ENCODE data around the gene MUC3A.
"Not testable (repeated sequence)": the region's sequence is repeated elsewhere in the genome, so short reads cannot be mapped to it uniquely, and the experiment has no call there.

The MUC3A gene

DNA sequence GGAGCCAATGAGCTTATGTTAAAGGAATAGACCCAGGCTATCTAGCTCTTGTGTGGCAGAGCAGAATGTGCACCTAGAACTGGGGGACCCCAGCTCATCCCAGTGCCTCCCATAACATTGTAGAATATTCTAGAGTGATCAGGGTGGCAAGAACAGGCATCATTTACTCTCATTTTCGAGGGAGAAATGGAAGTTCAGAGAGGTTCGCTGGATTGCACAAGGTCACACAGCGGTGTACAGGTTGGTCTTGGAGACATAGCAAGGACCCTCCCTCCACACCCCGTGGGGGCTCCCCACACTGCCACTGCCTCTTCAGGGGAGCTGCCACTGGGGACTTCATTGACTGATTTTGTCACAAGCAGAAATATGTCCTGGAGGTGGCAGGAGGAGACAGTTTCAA is 29.0 kb downstream of the MUC3A start:
- no peak overlapping the region for H3K23ac ChIP-seq (ENCODE audit: low read length)
- H2BK120ac ChIP-seq (ENCODE audit: insufficient read depth, low read length, poor library complexity), result no peak overlapping the region
- H3K4me3 ChIP-seq (ENCODE audit: low read depth, low read length), result no peak overlapping the region
- H3K27me3 ChIP-seq (ENCODE audit: insufficient read depth, low read length), result no peaks in the 10 kb centered on the region
- no peak overlapping the region for H3K18ac ChIP-seq (ENCODE audit: low read length)
- no peak overlapping the region for H3K14ac ChIP-seq (ENCODE audit: low read length)
- H3K79me2 ChIP-seq (ENCODE audit: control insufficient read depth, insufficient read depth, low read length, poor library complexity), result no peaks in the 10 kb centered on the region
- H3K27ac ChIP-seq (ENCODE audit: low read depth, low read length), result no peak overlapping the region
- H3K36me3 ChIP-seq (ENCODE audit: control insufficient read depth in 1 of 2, insufficient read depth in 2 of 2, low read length in 2 of 2), result no peaks in the 10 kb centered on the region
- H4K8ac ChIP-seq (ENCODE audit: low read depth, low read length), result no peak overlapping the region
- no peaks in the 10 kb centered on the region for H3K79me1 ChIP-seq (ENCODE audit: low read length)
- H4K91ac ChIP-seq (ENCODE audit: low read depth, low read length), result no peak overlapping the region
- no peak overlapping the region for H2AFZ ChIP-seq (ENCODE audit: insufficient read depth, low read length, poor library complexity)
- H3K4ac ChIP-seq (ENCODE audit: low read depth, low read length), result no peak overlapping the region
- no peak overlapping the region for H2BK12ac ChIP-seq (ENCODE audit: low read length)
- DNase-seq, result no peak
- H3K4me1 ChIP-seq (ENCODE audit: control insufficient read depth in 1 of 2, insufficient read depth in 2 of 2, low read length in 2 of 2), result no peaks in the 10 kb centered on the region
- no peak overlapping the region for H2AK5ac ChIP-seq (ENCODE audit: low read length)
- H3K4me2 ChIP-seq (ENCODE audit: low read length), result no peak overlapping the region
- no peak overlapping the region for H3K9ac ChIP-seq (ENCODE audit: low read length)
- no CpG with 5 or more reads among the region's 4 CpGs for WGBS (ENCODE audit: extremely low coverage, insufficient coverage, insufficient read length)
- H4K12ac ChIP-seq (ENCODE audit: low read depth, low read length), result no peak overlapping the region
- no peaks in the 10 kb centered on the region for H3K9me3 ChIP-seq (ENCODE audit: insufficient read depth, low read depth, low read length)
- H2BK5ac ChIP-seq (ENCODE audit: low read depth, low read length, poor library complexity), result no peak overlapping the region

DNA sequence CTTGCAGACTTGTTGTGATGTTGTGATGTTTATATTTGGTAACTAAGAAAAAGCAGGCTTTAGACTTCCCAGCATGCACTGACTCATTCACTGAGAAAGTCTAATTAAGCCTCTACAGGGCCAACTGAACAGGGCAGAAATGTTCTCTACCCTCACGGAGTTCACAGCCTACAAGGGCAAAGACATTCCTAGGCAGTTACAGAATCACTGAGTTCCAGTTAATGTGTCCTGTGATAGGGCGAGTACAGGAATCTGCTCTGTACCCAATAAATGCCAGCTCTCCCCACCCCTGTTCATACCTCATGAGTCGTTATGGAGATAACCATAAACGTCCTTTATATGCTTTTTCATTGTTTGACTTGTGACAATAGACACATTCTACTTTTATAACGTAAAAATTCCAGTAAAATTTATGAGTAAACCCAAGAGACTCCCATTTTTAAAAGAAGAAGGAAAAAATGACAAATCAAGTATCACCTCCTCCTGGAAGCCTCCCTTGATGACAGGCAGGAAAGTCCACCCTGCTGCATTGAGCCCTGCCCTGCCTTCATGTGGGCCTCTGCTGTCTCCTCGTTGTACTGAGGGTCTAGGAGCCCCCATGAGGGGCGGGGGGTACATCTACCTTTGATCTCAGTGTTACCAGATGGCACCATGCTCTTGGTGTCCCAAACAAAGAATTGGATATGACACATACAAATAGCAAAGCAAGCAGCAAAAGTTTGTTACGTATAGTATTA is 34.3 kb downstream of the MUC3A start:
- no peak overlapping the region for H3K27ac ChIP-seq (ENCODE audit: low read depth, low read length)
- H3K4me3 ChIP-seq (ENCODE audit: low read depth, low read length), result no peak overlapping the region
- H2BK12ac ChIP-seq (ENCODE audit: low read length), result no peak overlapping the region
- no peak overlapping the region for H3K23ac ChIP-seq (ENCODE audit: low read length)
- H3K9me3 ChIP-seq (ENCODE audit: insufficient read depth, low read depth, low read length), result no peaks in the 10 kb centered on the region
- no peaks in the 10 kb centered on the region for H3K27me3 ChIP-seq (ENCODE audit: insufficient read depth, low read length)
- H4K8ac ChIP-seq (ENCODE audit: low read depth, low read length), result no peak overlapping the region
- no peak overlapping the region for H3K4me2 ChIP-seq (ENCODE audit: low read length)
- no peak overlapping the region for H3K14ac ChIP-seq (ENCODE audit: low read length)
- no peaks in the 10 kb centered on the region for H3K4me1 ChIP-seq (ENCODE audit: control insufficient read depth in 1 of 2, insufficient read depth in 2 of 2, low read length in 2 of 2)
- DNase-seq, result peak; percentile 80 to 97
- no peak overlapping the region for H3K4ac ChIP-seq (ENCODE audit: low read depth, low read length)
- no peak overlapping the region for H2AK5ac ChIP-seq (ENCODE audit: low read length)
- no peaks in the 10 kb centered on the region for H3K36me3 ChIP-seq (ENCODE audit: control insufficient read depth in 1 of 2, insufficient read depth in 2 of 2, low read length in 2 of 2)
- H3K79me1 ChIP-seq (ENCODE audit: low read length), result no peaks in the 10 kb centered on the region
- H3K18ac ChIP-seq (ENCODE audit: low read length), result no peak overlapping the region
- WGBS (ENCODE audit: extremely low coverage, insufficient coverage, insufficient read length), result no CpG with 5 or more reads among the region's 8 CpGs
- no peak overlapping the region for H2BK5ac ChIP-seq (ENCODE audit: low read depth, low read length, poor library complexity)
- no peak overlapping the region for H2AFZ ChIP-seq (ENCODE audit: insufficient read depth, low read length, poor library complexity)
- H2BK120ac ChIP-seq (ENCODE audit: insufficient read depth, low read length, poor library complexity), result no peak overlapping the region
- H3K9ac ChIP-seq (ENCODE audit: low read length), result no peak overlapping the region
- no peak overlapping the region for H4K91ac ChIP-seq (ENCODE audit: low read depth, low read length)
- no peak overlapping the region for H4K12ac ChIP-seq (ENCODE audit: low read depth, low read length)
- no peaks in the 10 kb centered on the region for H3K79me2 ChIP-seq (ENCODE audit: control insufficient read depth, insufficient read depth, low read length, poor library complexity)

DNA sequence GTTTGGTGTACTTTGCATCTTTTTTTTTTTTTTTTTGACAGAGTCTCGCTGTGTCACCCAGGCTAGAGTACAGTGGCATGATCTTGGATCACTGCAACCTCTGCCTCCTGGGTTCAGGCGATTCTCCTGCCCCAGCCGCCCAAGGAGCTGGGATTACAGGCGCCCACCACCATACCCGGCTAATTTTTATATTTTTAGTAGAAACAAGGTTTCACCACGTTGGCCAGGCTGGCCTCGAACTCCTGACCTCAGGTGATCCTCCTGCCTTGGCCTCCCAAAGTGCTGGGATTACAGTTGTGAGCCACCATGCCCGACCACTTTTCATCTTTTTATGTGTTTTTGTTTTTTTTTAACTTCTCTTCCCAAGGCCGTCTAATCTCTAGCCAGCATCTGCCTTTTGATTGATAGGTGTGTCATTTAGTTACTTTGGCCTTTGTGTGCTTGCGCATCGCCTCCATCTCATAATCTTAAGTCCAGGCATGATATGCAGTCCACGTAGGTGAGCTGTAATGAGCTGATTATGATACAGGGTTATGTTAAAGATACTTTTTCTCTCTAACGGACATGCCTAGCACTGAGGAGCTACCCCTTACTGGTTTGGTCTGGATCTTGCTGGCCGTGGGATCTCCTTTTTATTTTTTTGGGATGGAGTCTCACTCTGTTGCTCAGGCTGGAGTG is 35.0 kb downstream of the MUC3A start:
- not testable (repeated sequence) for H3K79me2 ChIP-seq (ENCODE audit: control insufficient read depth, insufficient read depth, low read length, poor library complexity); H3K23ac ChIP-seq (ENCODE audit: low read length); H3K27me3 ChIP-seq (ENCODE audit: insufficient read depth, low read length); H3K9me3 ChIP-seq (ENCODE audit: insufficient read depth, low read depth, low read length); H2AFZ ChIP-seq (ENCODE audit: insufficient read depth, low read length, poor library complexity); H4K91ac ChIP-seq (ENCODE audit: low read depth, low read length); H2BK12ac ChIP-seq (ENCODE audit: low read length); H4K12ac ChIP-seq (ENCODE audit: low read depth, low read length); H3K4me2 ChIP-seq (ENCODE audit: low read length); H3K4me3 ChIP-seq (ENCODE audit: low read depth, low read length); H3K9ac ChIP-seq (ENCODE audit: low read length); H3K27ac ChIP-seq (ENCODE audit: low read depth, low read length); H2BK5ac ChIP-seq (ENCODE audit: low read depth, low read length, poor library complexity); H2AK5ac ChIP-seq (ENCODE audit: low read length); H3K14ac ChIP-seq (ENCODE audit: low read length); H3K4ac ChIP-seq (ENCODE audit: low read depth, low read length); H3K18ac ChIP-seq (ENCODE audit: low read length); H3K4me1 ChIP-seq (ENCODE audit: control insufficient read depth in 1 of 2, insufficient read depth in 2 of 2, low read length in 2 of 2); H2BK120ac ChIP-seq (ENCODE audit: insufficient read depth, low read length, poor library complexity); H4K8ac ChIP-seq (ENCODE audit: low read depth, low read length); H3K36me3 ChIP-seq (ENCODE audit: control insufficient read depth in 1 of 2, insufficient read depth in 2 of 2, low read length in 2 of 2); H3K79me1 ChIP-seq (ENCODE audit: low read length)
- DNase-seq, result peak; percentile 27 to 55
- WGBS (ENCODE audit: extremely low coverage, insufficient coverage, insufficient read length), result no CpG with 5 or more reads among the region's 14 CpGs

DNA sequence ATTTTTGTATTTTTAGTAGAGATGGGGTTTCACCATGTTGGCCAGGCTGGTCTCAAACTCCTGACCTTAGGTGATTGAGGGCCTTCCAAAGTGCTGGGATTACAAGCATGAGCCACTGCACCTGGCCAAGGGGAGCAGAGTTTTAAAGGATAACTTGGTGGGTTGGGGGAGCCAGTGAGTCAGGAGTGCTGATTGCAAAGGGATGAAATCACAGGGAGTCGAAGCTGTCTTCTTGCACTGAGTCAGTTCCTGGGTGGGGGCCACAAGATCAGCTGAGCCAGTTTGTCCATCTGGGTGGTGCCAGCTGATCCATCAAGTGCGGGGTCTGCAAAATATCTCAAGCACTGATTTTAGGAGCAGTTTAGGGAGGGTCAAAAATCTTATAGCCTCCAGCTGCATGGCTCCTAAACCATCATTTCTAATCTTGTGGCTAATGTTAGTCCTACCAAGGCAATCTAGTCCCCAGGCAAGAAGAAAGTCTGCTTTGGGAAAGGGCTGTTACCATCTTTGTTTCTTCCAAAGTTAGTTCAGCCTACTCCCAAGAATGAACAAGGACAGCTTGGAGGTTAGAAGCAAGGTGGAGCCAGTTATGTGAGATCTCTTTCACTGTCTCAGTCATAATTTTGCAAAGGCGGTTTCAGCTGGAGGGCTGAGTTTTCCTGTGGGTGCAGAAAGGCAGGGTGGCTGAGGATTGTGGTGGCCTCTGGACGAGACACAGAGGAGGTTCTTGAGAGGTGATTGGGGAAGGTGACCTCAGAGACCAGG is 35.9 kb downstream of the MUC3A start:
- H3K9me3 ChIP-seq (ENCODE audit: insufficient read depth, low read depth, low read length); H3K4ac ChIP-seq (ENCODE audit: low read depth, low read length); H3K36me3 ChIP-seq (ENCODE audit: control insufficient read depth in 1 of 2, insufficient read depth in 2 of 2, low read length in 2 of 2); H2AFZ ChIP-seq (ENCODE audit: insufficient read depth, low read length, poor library complexity); H4K12ac ChIP-seq (ENCODE audit: low read depth, low read length); H3K27me3 ChIP-seq (ENCODE audit: insufficient read depth, low read length); H3K79me2 ChIP-seq (ENCODE audit: control insufficient read depth, insufficient read depth, low read length, poor library complexity); H2AK5ac ChIP-seq (ENCODE audit: low read length); H4K91ac ChIP-seq (ENCODE audit: low read depth, low read length); H4K8ac ChIP-seq (ENCODE audit: low read depth, low read length); H3K27ac ChIP-seq (ENCODE audit: low read depth, low read length); H3K4me2 ChIP-seq (ENCODE audit: low read length); H2BK120ac ChIP-seq (ENCODE audit: insufficient read depth, low read length, poor library complexity); H3K79me1 ChIP-seq (ENCODE audit: low read length); H3K9ac ChIP-seq (ENCODE audit: low read length); DNase-seq; H3K18ac ChIP-seq (ENCODE audit: low read length); H3K4me3 ChIP-seq (ENCODE audit: low read depth, low read length); H3K14ac ChIP-seq (ENCODE audit: low read length); H3K4me1 ChIP-seq (ENCODE audit: control insufficient read depth in 1 of 2, insufficient read depth in 2 of 2, low read length in 2 of 2); H2BK12ac ChIP-seq (ENCODE audit: low read length); H2BK5ac ChIP-seq (ENCODE audit: low read depth, low read length, poor library complexity); H3K23ac ChIP-seq (ENCODE audit: low read length): not testable (repeated sequence)
- WGBS (ENCODE audit: extremely low coverage, insufficient coverage, insufficient read length), result no CpG with 5 or more reads among the region's 4 CpGs

Measured in trophoblast cell (in vitro differentiated cells and primary cell).